CD14-positive monocyte (primary cell): ENCODE measurements around the gene NNAT. TPM values are rescaled to one million over a fixed set of nuclear protein-coding genes. Genes with fewer than 3 reads are reported as not detected.

Source experiments
- DNase-seq, 3 donors: peaks; one replicate each; pipeline ENCODE4 v3.0.0-alpha.2; 2011 to 2022
- H2AFZ ChIP-seq: 2 replicates; pipeline ENCODE4 v1.6.0; 2012; ENCODE audit warnings: mild to moderate bottlenecking, low read depth, low read length, inconsistent platforms; ENCODE audit not compliant: insufficient read depth, poor library complexity, severe bottlenecking
- H3K27ac ChIP-seq, 2 donors: 1 replicate in 1 of 2; 2 replicates in 1 of 2; pipeline ENCODE4 v1.5.1; 2012 to 2013; ENCODE audit warnings: low read length in 2 of 2, control low read depth in 1 of 2, inconsistent platforms in 1 of 2, low read depth in 1 of 2, mild to moderate bottlenecking in 1 of 2
- H3K27me3 ChIP-seq, 2 donors: one replicate each; pipeline versions ENCODE4 v1.6.0 to v1.6.1; 2011 to 2013; ENCODE audit warnings: low read length in 2 of 2; ENCODE audit not compliant: control insufficient read depth in 2 of 2, insufficient read depth in 2 of 2
- H3K36me3 ChIP-seq, 2 donors: replicated peaks in 1 of 2; 1 replicate in 1 of 2; 2 replicates in 1 of 2; pipeline versions ENCODE4 v1.5.1 to v1.6.1; 2012 to 2013; ENCODE audit warnings: low read length in 2 of 2, control low read depth in 1 of 2, inconsistent platforms in 1 of 2, mild to moderate bottlenecking in 1 of 2; ENCODE audit not compliant: insufficient read depth in 2 of 2, control insufficient read depth in 1 of 2
- H3K4me1 ChIP-seq, 2 donors: 1 replicate in 1 of 2; 2 replicates in 1 of 2; pipeline versions ENCODE4 v1.5.1 to v1.6.1; 2012 to 2013; ENCODE audit warnings: low read length in 2 of 2, control low read depth in 1 of 2, inconsistent platforms in 1 of 2, mild to moderate bottlenecking in 1 of 2, moderate library complexity in 1 of 2; ENCODE audit not compliant: insufficient read depth in 2 of 2, control insufficient read depth in 1 of 2
- H3K4me2 ChIP-seq: replicated peaks from 2 replicates; pipeline ENCODE3; 2012; ENCODE audit warnings: low read length, moderate library complexity, mild to moderate bottlenecking; ENCODE audit not compliant: poor library complexity, severe bottlenecking; ENCODE audit errors: extremely low read depth
- H3K4me3 ChIP-seq, 3 experiments: fragments of 200-600 bp in 1 of 3; sonication (generic) in 1 of 3; replicated peaks in 1 of 3; 1 replicate in 2 of 3; 2 replicates in 1 of 3; pipeline ENCODE4 v1.5.1; 2011 to 2013; ENCODE audit warnings: low read length in 3 of 3, mild to moderate bottlenecking in 3 of 3, control low read depth in 2 of 3, low read depth in 2 of 3, inconsistent platforms in 1 of 3, moderate library complexity in 1 of 3
- H3K79me2 ChIP-seq: 2 replicates; pipeline ENCODE4 v1.6.0; 2012; ENCODE audit warnings: mild to moderate bottlenecking, control low read depth, inconsistent platforms, low read length, moderate library complexity; ENCODE audit not compliant: insufficient read depth
- H3K9ac ChIP-seq: 2 replicates; pipeline ENCODE4 v1.6.0; 2017; ENCODE audit warnings: low read length, mild to moderate bottlenecking; ENCODE audit not compliant: insufficient read depth, poor library complexity, severe bottlenecking
- H3K9me3 ChIP-seq, 2 donors: replicated peaks in 1 of 2; 1 replicate in 1 of 2; 2 replicates in 1 of 2; pipeline versions ENCODE4 v1.5.1 to v1.6.1; 2012 to 2013; ENCODE audit warnings: low read length in 2 of 2, control low read depth in 1 of 2; ENCODE audit not compliant: control insufficient read depth in 1 of 2, insufficient read depth in 1 of 2
- H4K20me1 ChIP-seq: 2 replicates; pipeline ENCODE4 v1.6.0; 2012; ENCODE audit warnings: mild to moderate bottlenecking, low read length, control low read depth, moderate library complexity; ENCODE audit not compliant: insufficient read depth
- H3K27ac Mint-ChIP-seq, 7 donors: one replicate each; pipeline ENCODE4 v1.8.0; 2020; ENCODE audit warnings: mild to moderate bottlenecking in 7 of 7, mixed read lengths in 7 of 7, moderate library complexity in 6 of 7, inconsistent platforms in 2 of 7
- H3K27me3 Mint-ChIP-seq, 3 donors: one replicate each; pipeline ENCODE4 v1.8.0; 2021 to 2022; ENCODE audit warnings: low read depth in 3 of 3, mild to moderate bottlenecking in 3 of 3, mixed read lengths in 3 of 3, moderate library complexity in 3 of 3, inconsistent platforms in 1 of 3
- H3K36me3 Mint-ChIP-seq, 2 donors: one replicate each; pipeline ENCODE4 v1.8.0; 2020; ENCODE audit warnings: mixed read lengths in 2 of 2, inconsistent platforms in 1 of 2, mild to moderate bottlenecking in 1 of 2
- H3K4me1 Mint-ChIP-seq: one replicate; pipeline ENCODE4 v1.8.0; 2020; ENCODE audit warnings: mild to moderate bottlenecking, mixed read lengths
- H3K4me3 Mint-ChIP-seq, 2 donors: one replicate each; pipeline ENCODE4 v1.8.0; 2020; ENCODE audit warnings: mild to moderate bottlenecking in 2 of 2, mixed read lengths in 2 of 2, moderate library complexity in 1 of 2
- H3K9me3 Mint-ChIP-seq, 7 donors: one replicate each; pipeline ENCODE4 v1.8.0; 2020 to 2022; ENCODE audit warnings: mixed read lengths in 7 of 7, mild to moderate bottlenecking in 6 of 7, moderate library complexity in 6 of 7, inconsistent platforms in 2 of 7
- CTCF ChIP-seq: fragments of 200-600 bp; IDR thresholded peaks from one replicate; pipeline ENCODE4 v1.8.0; 2022; ENCODE audit warnings: antibody characterized with exemption, mild to moderate bottlenecking
- whole genome bisulfite sequencing: methylation state at CpG from one replicate; pipeline ENCODE4 v1.1.5; 2013; ENCODE audit warnings: missing lambda C conversion rate; ENCODE audit not compliant: insufficient coverage; 5-methylcytosine and 5-hydroxymethylcytosine counted together
- intact Hi-C, 2 donors: fragments of 100-400 bp; cut with micrococcal nuclease; formaldehyde crosslinking; loops; one replicate each; pipeline versions ENCODE4 v1.15.0 to v1.15.1; 2023
- polyA plus RNA-seq, 3 donors: library from polyadenylated mRNA; depleted of rRNA in 1 of 3; unstranded in 2 of 3; stranded (reverse) in 1 of 3; fragments of 300-500 nt in 2 of 3; fragments of >200 nt in 1 of 3; fragmentation: Illumina TruSeq in 2 of 3; gene quantifications; 1 replicate in 2 of 3; 2 replicates in 1 of 3; pipeline ENCODE4 v1.2.3, GENCODE V29; 2012 to 2021

The NNAT gene
- polyA plus RNA-seq, 3 donors = not detected

- Mint-ChIP-seq H3K27ac (no peak overlapping the region), H3K27me3 (peaks cover 0 to 6% (median 6%) of the 10 kb centered on the region in 3 donors), H3K36me3 (no peaks in the 10 kb centered on the region), H3K9me3 (no peaks in the 10 kb centered on the region), H3K4me1 (peaks cover 23% of the 10 kb centered on the region), H3K4me3 (no peak overlapping the region)
- Histone ChIP-seq H3K9ac (no peak overlapping the region), H4K20me1 (peaks cover under 1% of the 10 kb centered on the region), H3K36me3 (no peaks in the 10 kb centered on the region), H2AFZ (no peak overlapping the region), H3K9me3 (no peaks in the 10 kb centered on the region), H3K4me2 (no peak overlapping the region), H3K27ac (no peak overlapping the region), H3K27me3 (no peaks in the 10 kb centered on the region), H3K79me2 (peaks cover 9% of the 10 kb centered on the region), H3K4me1 (peaks cover 15 to 18% of the 10 kb centered on the region in 2 donors), H3K4me3 (no peak overlapping the region)
- 88% methylated on average over 3 of the region's 3 CpGs for WGBS
- intact Hi-C loops = no loop called here
- no peak for DNase-seq
- TF ChIP-seq CTCF = no peak
These were observed 10.8 kb downstream of the NNAT start for GRCh38 chr20:37531856-37532255.

GRCh38 chr20:37533154-37533715 is 12.2 kb downstream of the NNAT start:
- intact Hi-C loops = no loop called here
- H3K4me1 Mint-ChIP-seq = peaks cover 19% of the 10 kb centered on the region

More at GRCh38 chr20:37533154-37533715, 12.2 kb downstream of the NNAT start:
- no peak for TF ChIP-seq CTCF
- peaks cover 11 to 14% of the 10 kb centered on the region in 2 donors for H3K4me1 ChIP-seq
- H4K20me1 ChIP-seq = no peaks in the 10 kb centered on the region
- no peaks in the 10 kb centered on the region for H3K9me3 ChIP-seq
- H3K36me3 ChIP-seq = no peaks in the 10 kb centered on the region
- H3K27me3 Mint-ChIP-seq = peaks cover 0 to 6% (median 4%) of the 10 kb centered on the region in 3 donors
- no peak overlapping the region for H3K27ac ChIP-seq
- H2AFZ ChIP-seq = no peak overlapping the region
- H3K9ac ChIP-seq = no peak overlapping the region
- H3K27ac Mint-ChIP-seq = no peak overlapping the region
- H3K36me3 Mint-ChIP-seq = no peaks in the 10 kb centered on the region
- no peak overlapping the region for H3K4me2 ChIP-seq
- no peak for DNase-seq
- no peak overlapping the region for H3K4me3 Mint-ChIP-seq
- peaks cover 0 to 6% (median 0%) of the 10 kb centered on the region in 7 donors for H3K9me3 Mint-ChIP-seq
- H3K4me3 ChIP-seq = no peak overlapping the region
- H3K27me3 ChIP-seq = no peaks in the 10 kb centered on the region
- no peaks in the 10 kb centered on the region for H3K79me2 ChIP-seq
- whole genome bisulfite sequencing = 0% methylated on average over 1 of the region's 2 CpGs
